K562 (cell line): ENCODE measurements around the gene HPN. TPM values are rescaled to one million over a fixed set of nuclear protein-coding genes. Genes with fewer than 3 reads are reported as not detected.

Source experiments
- BCOR ChIP-seq: fragments of 450-650 bp; IDR thresholded peaks from 2 replicates; pipeline ENCODE4 v1.6.1; 2016
- CBX1 ChIP-seq: sonication (generic); IDR thresholded peaks from 2 replicates; pipeline ENCODE4 v1.6.1; 2016; ENCODE audit warnings: antibody characterized with exemption, low read depth, mild to moderate bottlenecking
- CEBPB ChIP-seq: fragments of 450-650 bp; IDR thresholded peaks from 2 replicates; pipeline ENCODE4 v1.6.1; 2016; ENCODE audit warnings: missing genetic modification characterization, missing compliant biosample characterization
- KAT7 ChIP-seq: sonication (generic); formaldehyde crosslinking; IDR thresholded peaks from 2 replicates; pipeline ENCODE4 v1.8.0; 2022; ENCODE audit warnings: missing genetic modification reagents, mild to moderate bottlenecking, borderline replicate concordance
- LCOR ChIP-seq: sonication (generic); formaldehyde crosslinking; IDR thresholded peaks from 2 replicates; pipeline ENCODE4 v1.8.0; 2022; ENCODE audit warnings: mild to moderate bottlenecking, missing genetic modification reagents
- MEIS2 ChIP-seq: fragments of 450-650 bp; IDR thresholded peaks from 2 replicates; pipeline ENCODE4 v1.6.1; 2014; ENCODE audit warnings: mild to moderate bottlenecking; ENCODE audit not compliant: partially characterized antibody
- NFIX ChIP-seq: fragments of 250-450 bp; sonication (Bioruptor Pico); IDR thresholded peaks from 2 replicates; pipeline ENCODE4 v1.4.0; 2020; ENCODE audit warnings: low read depth, mild to moderate bottlenecking, moderate library complexity
- POLR2H ChIP-seq: IDR thresholded peaks from 2 replicates; pipeline ENCODE4 v1.6.1; 2016; ENCODE audit warnings: missing genetic modification characterization, low read depth, mild to moderate bottlenecking, control low read depth, missing compliant biosample characterization, moderate library complexity
- RCOR1 ChIP-seq, 2 experiments: IDR thresholded peaks; 2 replicates each; pipeline ENCODE4 v1.6.1; 2012; ENCODE audit warnings: low read depth in 2 of 2, low read length in 2 of 2, borderline replicate concordance in 1 of 2, improper control_type of control experiment in 1 of 2
- TRIM24 ChIP-seq, 2 experiments: fragments of 450-650 bp; IDR thresholded peaks; 2 replicates each; pipeline ENCODE4 v1.6.1; 2016
- ZNF124 ChIP-seq: sonication (generic); formaldehyde crosslinking; IDR thresholded peaks from 2 replicates; pipeline ENCODE4 v1.8.1; 2022; ENCODE audit warnings: missing genetic modification reagents
- ZNF740 ChIP-seq, 3 experiments: fragments of 200-800 bp in 1 of 3; sonication (Bioruptor generic) in 1 of 3; sonication (generic) in 1 of 3; formaldehyde crosslinking in 1 of 3; IDR thresholded peaks; 2 replicates each; pipeline versions ENCODE4 v1.6.1 to v1.8.0; 2016 to 2022; ENCODE audit warnings: mild to moderate bottlenecking in 2 of 3, missing compliant biosample characterization in 2 of 3, missing genetic modification characterization in 2 of 3, missing genetic modification reagents in 1 of 3
- ZNF77 ChIP-seq: fragments of 250-450 bp; sonication (Bioruptor Pico); IDR thresholded peaks from 2 replicates; pipeline ENCODE4 v1.5.0; 2020
- ZNF780A ChIP-seq: fragments of 250-450 bp; sonication (Bioruptor Pico); IDR thresholded peaks from 2 replicates; pipeline ENCODE4 v1.5.0; 2021; ENCODE audit warnings: mild to moderate bottlenecking
- polyA plus RNA-seq, 8 experiments: library from polyadenylated mRNA; depleted of rRNA in 4 of 8; stranded (reverse) in 5 of 8; unstranded in 3 of 8; fragments of >200 nt; fragmentation: Nextera tagmentation in 2 of 8; fragmentation: Illumina TruSeq in 1 of 8; extraction: Ambion mirVana in 2 of 8; extraction: Trizol in 1 of 8; gene quantifications; 2 replicates each; pipeline versions ENCODE4 v1.2.1 to v1.2.3, GENCODE V29; 2011 to 2014; ENCODE audit warnings: inconsistent platforms in 1 of 8, missing spikeins in 1 of 8
- total RNA-seq, 7 experiments: library from RNA; depleted of rRNA in 6 of 7; stranded (reverse); fragments of >200 nt in 6 of 7; fragmentation: Illumina TruSeq in 2 of 7; extraction: Trizol in 2 of 7; gene quantifications; 2 replicates each; pipeline versions ENCODE4 v1.2.1 to v1.2.3, GENCODE V29; 2011 to 2021; ENCODE audit warnings: low replicate concordance in 1 of 7
- TF ChIP-seq, protein P1 (sequence below): sonication (generic); formaldehyde crosslinking; IDR thresholded peaks from 2 replicates; pipeline ENCODE4 v1.9.0; 2022; ENCODE audit warnings: mild to moderate bottlenecking, missing genetic modification reagents
- TF ChIP-seq, protein P2 (sequence below): fragments of 200-800 bp; sonication (Bioruptor generic); IDR thresholded peaks from 2 replicates; pipeline ENCODE4 v1.6.1; 2016; ENCODE audit warnings: missing genetic modification characterization, missing compliant biosample characterization
- TF ChIP-seq, protein P3 (sequence below): sonication (generic); formaldehyde crosslinking; IDR thresholded peaks from 2 replicates; pipeline ENCODE4 v1.8.1; 2023; ENCODE audit warnings: mild to moderate bottlenecking, missing genetic modification reagents

The HPN gene
- total and polyA plus RNA-seq, 9 of the 15 experiments (the other 6 are each of a cell fraction or from before 2014, with no cell fraction given) = 0.10 to 0.20 TPM; not detected in 7

DNA sequence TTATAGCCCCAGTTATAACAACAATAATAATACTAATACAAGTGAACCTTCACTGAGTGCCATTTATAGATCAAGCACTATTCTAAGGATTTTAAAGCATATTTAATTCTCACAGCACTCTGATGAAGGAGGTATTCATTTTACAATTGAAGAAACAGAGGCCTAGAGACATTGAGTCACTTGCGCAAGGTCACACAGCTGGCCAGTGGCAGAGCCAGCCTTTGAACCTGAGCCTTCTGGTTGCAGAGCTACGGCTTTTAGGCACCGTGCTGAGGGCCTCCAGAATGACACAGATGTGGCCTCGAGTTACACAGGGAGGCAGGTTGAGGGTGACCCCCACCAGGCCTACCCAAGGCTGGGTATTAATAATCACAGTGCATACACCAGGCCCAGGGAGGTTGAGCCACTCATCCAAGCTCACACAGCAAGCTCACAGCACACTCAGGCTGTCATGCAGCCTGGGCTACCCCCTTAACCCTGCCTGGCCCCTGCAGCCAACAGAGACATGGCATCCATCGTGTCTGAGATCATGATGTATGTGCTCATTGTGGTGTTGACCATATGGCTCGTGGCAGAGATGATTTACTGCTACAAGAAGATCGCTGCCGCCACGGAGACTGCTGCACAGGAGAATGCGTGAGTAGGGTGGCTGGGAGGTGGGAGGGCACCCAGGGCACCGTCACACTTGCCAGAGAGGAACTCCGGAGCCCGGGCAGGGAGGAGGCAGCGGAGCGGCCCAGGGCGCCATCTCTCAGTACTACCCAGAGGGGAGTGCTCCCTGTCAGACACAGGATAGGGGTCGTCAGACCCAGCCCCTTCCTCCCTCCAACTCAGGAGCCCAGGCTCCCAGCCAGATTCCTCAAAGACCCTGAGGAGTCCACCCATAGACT is 2.7 kb upstream of the HPN start (continued):
- TF ChIP-seq, protein P1, sequence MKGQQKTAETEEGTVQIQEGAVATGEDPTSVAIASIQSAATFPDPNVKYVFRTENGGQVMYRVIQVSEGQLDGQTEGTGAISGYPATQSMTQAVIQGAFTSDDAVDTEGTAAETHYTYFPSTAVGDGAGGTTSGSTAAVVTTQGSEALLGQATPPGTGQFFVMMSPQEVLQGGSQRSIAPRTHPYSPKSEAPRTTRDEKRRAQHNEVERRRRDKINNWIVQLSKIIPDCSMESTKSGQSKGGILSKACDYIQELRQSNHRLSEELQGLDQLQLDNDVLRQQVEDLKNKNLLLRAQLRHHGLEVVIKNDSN (CRISPR knock-in tag) = no peak
- TF ChIP-seq RCOR1 (IDR thresholded peaks at IDR 0.05; ENCODE audit: borderline replicate concordance in 1 of 2, low read depth in 2 of 2, low read length in 2 of 2) (peak in 1 of 2 experiments; percentile 42; a peak in 1 of 4 replicates), LCOR (CRISPR knock-in tag) (no peak), ZNF77 (CRISPR knock-in tag) (no peak), BCOR (peak; percentile 67), POLR2H (tag) (no peak), ZNF740 (CRISPR knock-in tag; IDR thresholded peaks at IDR 0.05) (0 out of 2 replicates have a peak, but pooled peaks have one; percentile 16), ZNF740 (tag; IDR thresholded peaks at IDR 0.05) (no peak), KAT7 (no peak), CBX1 (0 out of 2 replicates have a peak, but pooled peaks have one; percentile 52), ZNF780A (no peak), TRIM24 (IDR thresholded peaks at IDR 0.05) (no peak), ZNF124 (CRISPR knock-in tag) (no peak), MEIS2 (peak; percentile 92), CEBPB (peak; percentile 46), NFIX (CRISPR knock-in tag) (no peak)
- TF ChIP-seq, protein P2, sequence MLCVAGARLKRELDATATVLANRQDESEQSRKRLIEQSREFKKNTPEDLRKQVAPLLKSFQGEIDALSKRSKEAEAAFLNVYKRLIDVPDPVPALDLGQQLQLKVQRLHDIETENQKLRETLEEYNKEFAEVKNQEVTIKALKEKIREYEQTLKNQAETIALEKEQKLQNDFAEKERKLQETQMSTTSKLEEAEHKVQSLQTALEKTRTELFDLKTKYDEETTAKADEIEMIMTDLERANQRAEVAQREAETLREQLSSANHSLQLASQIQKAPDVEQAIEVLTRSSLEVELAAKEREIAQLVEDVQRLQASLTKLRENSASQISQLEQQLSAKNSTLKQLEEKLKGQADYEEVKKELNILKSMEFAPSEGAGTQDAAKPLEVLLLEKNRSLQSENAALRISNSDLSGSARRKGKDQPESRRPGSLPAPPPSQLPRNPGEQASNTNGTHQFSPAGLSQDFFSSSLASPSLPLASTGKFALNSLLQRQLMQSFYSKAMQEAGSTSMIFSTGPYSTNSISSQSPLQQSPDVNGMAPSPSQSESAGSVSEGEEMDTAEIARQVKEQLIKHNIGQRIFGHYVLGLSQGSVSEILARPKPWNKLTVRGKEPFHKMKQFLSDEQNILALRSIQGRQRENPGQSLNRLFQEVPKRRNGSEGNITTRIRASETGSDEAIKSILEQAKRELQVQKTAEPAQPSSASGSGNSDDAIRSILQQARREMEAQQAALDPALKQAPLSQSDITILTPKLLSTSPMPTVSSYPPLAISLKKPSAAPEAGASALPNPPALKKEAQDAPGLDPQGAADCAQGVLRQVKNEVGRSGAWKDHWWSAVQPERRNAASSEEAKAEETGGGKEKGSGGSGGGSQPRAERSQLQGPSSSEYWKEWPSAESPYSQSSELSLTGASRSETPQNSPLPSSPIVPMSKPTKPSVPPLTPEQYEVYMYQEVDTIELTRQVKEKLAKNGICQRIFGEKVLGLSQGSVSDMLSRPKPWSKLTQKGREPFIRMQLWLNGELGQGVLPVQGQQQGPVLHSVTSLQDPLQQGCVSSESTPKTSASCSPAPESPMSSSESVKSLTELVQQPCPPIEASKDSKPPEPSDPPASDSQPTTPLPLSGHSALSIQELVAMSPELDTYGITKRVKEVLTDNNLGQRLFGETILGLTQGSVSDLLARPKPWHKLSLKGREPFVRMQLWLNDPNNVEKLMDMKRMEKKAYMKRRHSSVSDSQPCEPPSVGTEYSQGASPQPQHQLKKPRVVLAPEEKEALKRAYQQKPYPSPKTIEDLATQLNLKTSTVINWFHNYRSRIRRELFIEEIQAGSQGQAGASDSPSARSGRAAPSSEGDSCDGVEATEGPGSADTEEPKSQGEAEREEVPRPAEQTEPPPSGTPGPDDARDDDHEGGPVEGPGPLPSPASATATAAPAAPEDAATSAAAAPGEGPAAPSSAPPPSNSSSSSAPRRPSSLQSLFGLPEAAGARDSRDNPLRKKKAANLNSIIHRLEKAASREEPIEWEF (CRISPR knock-in tag) = no peak
- TF ChIP-seq, protein P3, sequence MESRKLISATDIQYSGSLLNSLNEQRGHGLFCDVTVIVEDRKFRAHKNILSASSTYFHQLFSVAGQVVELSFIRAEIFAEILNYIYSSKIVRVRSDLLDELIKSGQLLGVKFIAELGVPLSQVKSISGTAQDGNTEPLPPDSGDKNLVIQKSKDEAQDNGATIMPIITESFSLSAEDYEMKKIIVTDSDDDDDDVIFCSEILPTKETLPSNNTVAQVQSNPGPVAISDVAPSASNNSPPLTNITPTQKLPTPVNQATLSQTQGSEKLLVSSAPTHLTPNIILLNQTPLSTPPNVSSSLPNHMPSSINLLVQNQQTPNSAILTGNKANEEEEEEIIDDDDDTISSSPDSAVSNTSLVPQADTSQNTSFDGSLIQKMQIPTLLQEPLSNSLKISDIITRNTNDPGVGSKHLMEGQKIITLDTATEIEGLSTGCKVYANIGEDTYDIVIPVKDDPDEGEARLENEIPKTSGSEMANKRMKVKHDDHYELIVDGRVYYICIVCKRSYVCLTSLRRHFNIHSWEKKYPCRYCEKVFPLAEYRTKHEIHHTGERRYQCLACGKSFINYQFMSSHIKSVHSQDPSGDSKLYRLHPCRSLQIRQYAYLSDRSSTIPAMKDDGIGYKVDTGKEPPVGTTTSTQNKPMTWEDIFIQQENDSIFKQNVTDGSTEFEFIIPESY (CRISPR knock-in tag) = peak; percentile 66; the same call in 1 of the 2 replicates
